Breast epithelium (tissue), 3 donors: ENCODE data around the gene ARFGEF2.

Experiments used
- CTCF ChIP-seq, 3 donors: fragments of 450-650 bp; IDR thresholded peaks; one replicate each; pipeline ENCODE4 v1.5.1; 2016 to 2017; ENCODE audit warnings: antibody characterized with exemption in 3 of 3, mild to moderate bottlenecking in 3 of 3, moderate library complexity in 3 of 3
- POLR2A ChIP-seq: fragments of 450-650 bp; IDR thresholded peaks from one replicate; pipeline ENCODE4 v1.6.1; 2016; ENCODE audit warnings: antibody characterized with exemption, mild to moderate bottlenecking, moderate library complexity

DNA sequence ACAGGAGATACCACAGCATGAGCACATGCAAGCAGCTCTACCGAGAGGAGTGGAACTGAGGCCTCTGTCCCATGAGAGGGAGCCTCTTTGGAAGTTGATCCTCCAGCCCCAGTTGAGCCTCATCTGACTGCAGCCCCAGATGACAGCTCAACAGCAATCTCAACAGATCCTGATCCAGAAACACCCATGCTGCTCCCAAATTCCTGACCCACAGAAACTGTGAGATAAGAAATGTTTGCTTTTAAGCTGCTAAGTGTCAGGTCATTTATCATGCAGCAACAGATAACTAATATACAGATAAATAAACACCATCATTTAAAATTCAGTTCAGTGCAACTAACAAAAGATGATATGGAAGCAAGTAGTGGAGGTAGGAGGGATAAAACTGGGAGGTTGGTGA is 4.8 kb upstream of the ARFGEF2 start:
- TF ChIP-seq CTCF (IDR thresholded peaks at IDR 0.05) (no peak), POLR2A (no peak)
